Type B pancreatic cell (in vitro differentiated cells): ENCODE measurements around the gene ATRIP. TPM values are rescaled to one million over a fixed set of nuclear protein-coding genes. Genes with fewer than 3 reads are reported as not detected.

Experiments used
- DNase-seq: peaks from one replicate; pipeline ENCODE4 v3.0.0; 2021; ENCODE audit warnings: mixed read lengths; ENCODE audit not compliant: unreplicated experiment; ENCODE audit errors: extremely low spot score
- H3K27ac Mint-ChIP-seq: 2 replicates; pipeline ENCODE4 v1.8.0; 2021; ENCODE audit warnings: mild to moderate bottlenecking, mixed read lengths
- H3K27me3 Mint-ChIP-seq: 2 replicates; pipeline ENCODE4 v1.8.0; 2021; ENCODE audit warnings: mixed read lengths
- H3K36me3 Mint-ChIP-seq: 2 replicates; pipeline ENCODE4 v1.8.0; 2021; ENCODE audit warnings: mixed read lengths
- H3K4me1 Mint-ChIP-seq: one replicate; pipeline ENCODE4 v1.8.0; 2021; ENCODE audit warnings: mixed read lengths; ENCODE audit not compliant: unreplicated experiment
- H3K4me3 Mint-ChIP-seq: 2 replicates; pipeline ENCODE4 v1.8.0; 2021; ENCODE audit warnings: mild to moderate bottlenecking, mixed read lengths
- H3K9me3 Mint-ChIP-seq: 2 replicates; pipeline ENCODE4 v1.8.0; 2021; ENCODE audit warnings: mixed read lengths
- total RNA-seq: library from RNA; stranded (reverse); gene quantifications from 2 replicates; pipeline ENCODE4 v1.2.1, GENCODE V29; 2021; ENCODE audit warnings: low replicate concordance
- TF ChIP-seq, protein P1 (sequence below): fragments of 200-600 bp; sonication (generic); conservative IDR thresholded peaks from 2 replicates; pipeline ENCODE4 v1.5.0; 2021; ENCODE audit warnings: antibody characterized with exemption, mild to moderate bottlenecking

Gene ATRIP
- total RNA-seq, 1 donor from 2014 or later: 16.0 TPM

DNA sequence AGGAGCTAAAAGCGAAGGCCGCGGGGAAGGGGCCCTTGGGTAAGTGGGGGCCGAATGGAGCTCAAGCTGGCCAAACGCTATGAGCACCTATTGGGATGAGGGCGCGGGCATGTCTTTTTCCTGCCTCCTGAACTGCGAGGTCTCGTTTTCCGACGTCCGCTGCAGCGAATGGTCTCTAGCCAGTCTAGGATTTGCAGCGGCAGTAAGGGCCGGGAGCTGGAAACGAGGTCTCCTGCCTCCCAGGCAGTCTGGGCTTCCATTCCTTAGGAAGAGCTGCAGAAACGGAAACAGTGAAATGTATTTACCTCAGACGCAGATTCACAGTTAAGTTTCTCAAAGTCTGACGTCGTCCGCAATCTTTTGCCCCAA, 6.0 kb upstream of the ATRIP start:
- peak overlapping the region; percentile 95 for H3K27ac Mint-ChIP-seq
- DNase-seq: no peak
- TF ChIP-seq, protein P1, sequence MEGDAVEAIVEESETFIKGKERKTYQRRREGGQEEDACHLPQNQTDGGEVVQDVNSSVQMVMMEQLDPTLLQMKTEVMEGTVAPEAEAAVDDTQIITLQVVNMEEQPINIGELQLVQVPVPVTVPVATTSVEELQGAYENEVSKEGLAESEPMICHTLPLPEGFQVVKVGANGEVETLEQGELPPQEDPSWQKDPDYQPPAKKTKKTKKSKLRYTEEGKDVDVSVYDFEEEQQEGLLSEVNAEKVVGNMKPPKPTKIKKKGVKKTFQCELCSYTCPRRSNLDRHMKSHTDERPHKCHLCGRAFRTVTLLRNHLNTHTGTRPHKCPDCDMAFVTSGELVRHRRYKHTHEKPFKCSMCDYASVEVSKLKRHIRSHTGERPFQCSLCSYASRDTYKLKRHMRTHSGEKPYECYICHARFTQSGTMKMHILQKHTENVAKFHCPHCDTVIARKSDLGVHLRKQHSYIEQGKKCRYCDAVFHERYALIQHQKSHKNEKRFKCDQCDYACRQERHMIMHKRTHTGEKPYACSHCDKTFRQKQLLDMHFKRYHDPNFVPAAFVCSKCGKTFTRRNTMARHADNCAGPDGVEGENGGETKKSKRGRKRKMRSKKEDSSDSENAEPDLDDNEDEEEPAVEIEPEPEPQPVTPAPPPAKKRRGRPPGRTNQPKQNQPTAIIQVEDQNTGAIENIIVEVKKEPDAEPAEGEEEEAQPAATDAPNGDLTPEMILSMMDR: no peak
- no peaks in the 10 kb centered on the region for H3K9me3 Mint-ChIP-seq
- H3K4me3 Mint-ChIP-seq: peak overlapping the region; percentile 98
- H3K4me1 Mint-ChIP-seq: peaks cover 16% of the 10 kb centered on the region
- H3K36me3 Mint-ChIP-seq: no peaks in the 10 kb centered on the region
- no peaks in the 10 kb centered on the region for H3K27me3 Mint-ChIP-seq

DNA sequence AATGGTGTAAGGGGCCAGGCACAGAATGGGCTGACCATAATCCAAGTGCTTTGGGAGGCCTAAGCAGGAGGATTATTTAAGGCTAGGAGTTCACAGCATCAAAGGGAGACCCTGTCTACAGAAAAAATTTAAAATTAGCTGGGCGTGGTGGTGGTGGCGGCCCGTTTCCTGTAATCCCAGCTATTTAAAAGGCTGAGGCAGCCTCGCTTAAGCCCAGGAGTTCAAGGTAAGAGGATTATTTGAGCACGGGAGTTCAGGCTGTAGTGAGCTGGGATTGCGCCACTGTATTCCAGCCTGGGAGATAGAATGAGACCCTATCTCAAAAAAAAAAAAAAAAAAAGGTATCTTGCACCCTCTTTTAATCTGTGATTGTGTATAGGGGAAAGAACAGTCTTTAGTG, 4.6 kb upstream of the ATRIP start:
- peaks cover 3% of the 10 kb centered on the region for H3K36me3 Mint-ChIP-seq
- H3K4me1 Mint-ChIP-seq: peaks cover 25% of the 10 kb centered on the region
- H3K4me3 Mint-ChIP-seq: peak overlapping the region; percentile 98
- no peak for DNase-seq
- peak overlapping the region; percentile 95 for H3K27ac Mint-ChIP-seq
- no peaks in the 10 kb centered on the region for H3K27me3 Mint-ChIP-seq
- TF ChIP-seq, protein P1: no peak
- no peaks in the 10 kb centered on the region for H3K9me3 Mint-ChIP-seq

DNA sequence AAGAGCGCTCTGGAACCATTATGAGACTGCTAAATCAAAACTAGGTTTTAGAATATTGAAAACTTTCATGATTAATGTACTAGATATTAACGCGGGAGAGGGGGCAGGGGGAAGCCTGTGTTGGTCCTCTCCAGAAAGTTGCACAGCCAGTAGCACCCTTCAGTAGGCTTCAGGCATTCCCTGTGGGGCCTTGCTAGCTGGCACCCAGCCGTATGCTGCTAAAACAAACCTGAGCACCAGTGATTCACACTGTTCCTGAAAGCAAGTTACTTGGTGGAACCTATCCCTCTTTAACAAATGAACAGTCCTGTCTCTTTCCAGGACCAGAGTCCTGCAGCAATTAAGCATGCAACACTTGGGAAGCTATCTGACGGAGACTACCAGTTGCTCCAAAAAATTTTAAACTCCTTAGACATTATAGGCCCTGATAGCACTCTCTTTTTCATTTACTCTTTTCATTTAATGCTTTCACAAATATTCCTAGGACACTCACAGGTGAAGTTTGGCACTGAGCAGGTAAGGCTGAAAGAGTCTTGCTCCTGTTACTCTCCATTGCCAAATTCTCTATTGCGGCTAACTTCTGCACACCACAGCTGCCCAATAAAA, 1.2 kb upstream of the ATRIP start:
- Mint-ChIP-seq H3K9me3 (no peaks in the 10 kb centered on the region), H3K27ac (peak overlapping the region; percentile 93), H3K27me3 (no peaks in the 10 kb centered on the region)

DNA sequence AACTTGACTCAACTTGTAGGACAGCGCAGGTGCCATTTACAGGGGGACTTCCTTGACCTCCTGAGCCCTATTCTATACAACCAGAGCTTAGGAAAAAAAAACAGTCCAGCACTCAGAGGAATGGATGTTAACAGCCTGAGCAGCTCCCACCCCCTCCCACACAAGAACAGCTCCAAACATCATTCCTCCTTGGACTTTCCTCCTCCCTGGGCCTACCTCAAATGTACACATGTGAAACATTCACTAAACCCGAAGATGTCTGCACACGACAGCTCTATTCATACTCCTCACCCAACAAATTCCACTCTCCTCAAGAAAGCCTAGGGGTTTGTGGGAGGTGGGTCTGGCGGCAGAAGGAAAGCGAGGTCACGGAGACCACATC, 503 bp upstream of the ATRIP start:
- Mint-ChIP-seq H3K4me3 (peak overlapping the region; percentile 92), H3K27ac (peak overlapping the region; percentile 93), H3K36me3 (peaks cover 3% of the 10 kb centered on the region), H3K9me3 (no peaks in the 10 kb centered on the region), H3K27me3 (no peaks in the 10 kb centered on the region), H3K4me1 (peaks cover 25% of the 10 kb centered on the region)
- DNase-seq: no peak
- TF ChIP-seq, protein P1: no peak

More for the DNA sequence above, 1.2 kb upstream of the ATRIP start:
- TF ChIP-seq, protein P1: no peak
- peaks cover 25% of the 10 kb centered on the region for H3K4me1 Mint-ChIP-seq
- peaks cover 3% of the 10 kb centered on the region for H3K36me3 Mint-ChIP-seq
- peak overlapping the region; percentile 92 for H3K4me3 Mint-ChIP-seq
- DNase-seq: no peak

DNA sequence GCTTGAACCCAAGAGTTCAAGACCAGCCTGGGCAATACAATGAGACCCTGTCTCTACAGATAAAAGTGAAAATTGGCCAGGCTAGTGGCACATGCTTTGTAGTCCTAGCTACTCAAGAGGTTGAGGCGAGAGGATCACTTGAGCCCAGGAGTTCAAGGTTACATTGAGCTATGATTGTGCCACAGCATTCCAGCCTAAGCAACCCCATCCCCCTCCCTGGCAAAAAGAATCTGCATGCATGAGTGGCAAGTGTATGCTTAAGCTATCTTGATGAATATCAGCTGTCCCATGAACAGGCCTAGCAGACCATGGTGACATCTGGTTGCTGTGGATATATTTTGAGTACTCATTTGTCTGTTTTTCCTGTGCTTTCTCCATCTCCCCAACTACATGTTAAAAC, 4.7 kb downstream of the ATRIP start:
- no peaks in the 10 kb centered on the region for H3K27me3 Mint-ChIP-seq

More for the DNA sequence above, 4.7 kb downstream of the ATRIP start:
- H3K9me3 Mint-ChIP-seq: no peaks in the 10 kb centered on the region
- no peak overlapping the region for H3K4me3 Mint-ChIP-seq
- no peak for DNase-seq
- TF ChIP-seq, protein P1: no peak
- H3K27ac Mint-ChIP-seq: no peak overlapping the region
- peaks cover 16% of the 10 kb centered on the region for H3K4me1 Mint-ChIP-seq
- H3K36me3 Mint-ChIP-seq: peaks cover 9% of the 10 kb centered on the region
